H1 (cell line): ENCODE data around the gene SSNA1. TPM values are rescaled to one million over a fixed set of nuclear protein-coding genes. Genes with fewer than 3 reads are reported as not detected.

Source experiments
- CTCF ChIA-PET: fragments of 300-600 bp; sonication (Branson Sonifier 250); formaldehyde crosslinking; loops from one replicate; lab custom pipeline; 2021; ENCODE audit not compliant: partially characterized antibody; lab: Charles Lee
- POLR2A ChIA-PET: fragments of 300-600 bp; sonication (Branson Sonifier 250); formaldehyde crosslinking; loops from one replicate; lab custom pipeline; 2021; ENCODE audit warnings: inconsistent platforms; ENCODE audit not compliant: partially characterized antibody; lab: Charles Lee
- DNase-seq, 2 experiments: peaks; one replicate each; pipeline versions ENCODE4 v3.0.0 to v3.0.0-alpha.2; 2010 to 2022; ENCODE audit warnings: low spot score in 2 of 2, low read depth in 1 of 2, mixed read lengths in 1 of 2
- FAIRE-seq: peaks from 2 replicates; lab custom pipeline; 2011; peaks lifted over from hg19 to GRCh38; lab: Jason Lieb, UNC
- H2AFZ ChIP-seq: 2 replicates; pipeline ENCODE4 v1.8.1; 2012; ENCODE audit warnings: low read length, inconsistent platforms
- H2AK5ac ChIP-seq: 2 replicates; pipeline ENCODE4 v1.6.1; 2013; ENCODE audit warnings: low read depth, low read length
- H2BK120ac ChIP-seq: replicated peaks from 2 replicates; pipeline ENCODE3; 2013; ENCODE audit warnings: low read depth, low read length, inconsistent platforms
- H2BK12ac ChIP-seq: 2 replicates; pipeline ENCODE4 v1.6.1; 2013; ENCODE audit warnings: low read depth, low read length
- H2BK15ac ChIP-seq: 2 replicates; pipeline ENCODE4 v1.6.1; 2013; ENCODE audit warnings: low read length
- H2BK20ac ChIP-seq: 2 replicates; pipeline ENCODE4 v1.6.1; 2013; ENCODE audit warnings: low read length
- H2BK5ac ChIP-seq: 2 replicates; pipeline ENCODE4 v1.6.1; 2013; ENCODE audit warnings: low read depth, low read length
- H3K14ac ChIP-seq: 2 replicates; pipeline ENCODE4 v1.6.1; 2013; ENCODE audit warnings: inconsistent platforms; ENCODE audit not compliant: insufficient read length
- H3K18ac ChIP-seq: 2 replicates; pipeline ENCODE4 v1.6.1; 2013; ENCODE audit warnings: low read length; ENCODE audit errors: extremely low read depth
- H3K23ac ChIP-seq: 2 replicates; pipeline ENCODE4 v1.6.1; 2013; ENCODE audit warnings: inconsistent platforms; ENCODE audit not compliant: insufficient read length
- H3K23me2 ChIP-seq: 2 replicates; pipeline ENCODE4 v1.6.1; 2013; ENCODE audit warnings: low read depth, low read length
- H3K27ac ChIP-seq: 2 replicates; pipeline ENCODE4 v1.6.1; 2011; ENCODE audit warnings: low read depth, low read length, inconsistent platforms
- H3K27me3 ChIP-seq, 4 experiments: replicated peaks in 1 of 4; 1 replicate in 1 of 4; 2 replicates in 3 of 4; pipeline versions ENCODE4 v1.6.1 to v1.8.1; 2011 to 2013; ENCODE audit warnings: low read length in 3 of 4, mild to moderate bottlenecking in 3 of 4, inconsistent platforms in 2 of 4, mixed read lengths in 2 of 4, moderate library complexity in 1 of 4; ENCODE audit not compliant: control insufficient read depth in 3 of 4, insufficient read depth in 3 of 4; ENCODE audit errors: extremely low read depth in 1 of 4
- H3K36me3 ChIP-seq, 4 experiments: 2 replicates each; pipeline versions ENCODE4 v1.6.1 to v1.8.1; 2011 to 2013; ENCODE audit warnings: mild to moderate bottlenecking in 4 of 4, low read length in 3 of 4, moderate library complexity in 2 of 4, control low read depth in 1 of 4, inconsistent platforms in 1 of 4; ENCODE audit not compliant: insufficient read depth in 4 of 4, control insufficient read depth in 2 of 4
- H3K4ac ChIP-seq: replicated peaks from 2 replicates; pipeline ENCODE3; 2013; ENCODE audit warnings: low read length, low read depth, mixed read lengths, inconsistent platforms; ENCODE audit not compliant: insufficient read length
- H3K4me1 ChIP-seq, 4 experiments: replicated peaks in 1 of 4; 1 replicate in 1 of 4; 2 replicates in 3 of 4; pipeline versions ENCODE4 v1.6.1 to v1.8.1; 2011 to 2013; ENCODE audit warnings: low read length in 3 of 4, inconsistent platforms in 2 of 4, mixed read lengths in 1 of 4; ENCODE audit not compliant: insufficient read depth in 4 of 4, control insufficient read depth in 3 of 4
- H3K4me2 ChIP-seq, 2 experiments: 2 replicates each; pipeline versions ENCODE4 v1.6.1 to v1.8.1; 2011 to 2013; ENCODE audit warnings: low read depth in 2 of 2, low read length in 2 of 2, control low read depth in 1 of 2, inconsistent platforms in 1 of 2, mild to moderate bottlenecking in 1 of 2; ENCODE audit not compliant: insufficient read depth in 1 of 2
- H3K4me3 ChIP-seq, 4 experiments: fragments of 200-600, 300-600 bp in 1 of 4; sonication (generic), shearing (Covaris generic), sonication (Bioruptor Twin) in 1 of 4; 2 replicates each; pipeline versions ENCODE4 v1.5.1 to v1.8.1; 2011 to 2016; ENCODE audit warnings: low read length in 4 of 4, low read depth in 3 of 4, control low read depth in 2 of 4, inconsistent platforms in 2 of 4, mild to moderate bottlenecking in 2 of 4, mixed read lengths in 1 of 4, moderate library complexity in 1 of 4; ENCODE audit not compliant: insufficient read depth in 2 of 4; ENCODE audit errors: extremely low read depth in 1 of 4
- H3K56ac ChIP-seq: replicated peaks from 2 replicates; pipeline ENCODE3; 2013; ENCODE audit warnings: low read depth, mild to moderate bottlenecking, mixed read lengths, low read length, inconsistent platforms; ENCODE audit not compliant: insufficient read length
- H3K79me1 ChIP-seq: 2 replicates; pipeline ENCODE4 v1.6.1; 2013; ENCODE audit warnings: low read depth, low read length, control low read depth
- H3K79me2 ChIP-seq, 2 experiments: 2 replicates each; pipeline versions ENCODE4 v1.6.1 to v1.8.1; 2012 to 2013; ENCODE audit warnings: low read length in 2 of 2, mild to moderate bottlenecking in 2 of 2, inconsistent platforms in 1 of 2; ENCODE audit not compliant: insufficient read depth in 2 of 2, control insufficient read depth in 1 of 2
- H3K9ac ChIP-seq, 4 experiments: replicated peaks in 1 of 4; 1 replicate in 1 of 4; 2 replicates in 3 of 4; pipeline versions ENCODE4 v1.6.1 to v1.8.1; 2011 to 2013; ENCODE audit warnings: low read depth in 3 of 4, low read length in 3 of 4, control low read depth in 2 of 4, mild to moderate bottlenecking in 2 of 4, moderate library complexity in 2 of 4, inconsistent platforms in 1 of 4; ENCODE audit errors: extremely low read depth in 1 of 4
- H3K9me3 ChIP-seq, 2 experiments: 2 replicates each; pipeline versions ENCODE4 v1.6.1 to v1.8.1; 2012 to 2013; ENCODE audit warnings: mild to moderate bottlenecking in 2 of 2, moderate library complexity in 2 of 2, control low read depth in 1 of 2, inconsistent platforms in 1 of 2, low read depth in 1 of 2, low read length in 1 of 2, mixed read lengths in 1 of 2; ENCODE audit not compliant: insufficient read depth in 2 of 2
- H4K20me1 ChIP-seq, 2 experiments: replicated peaks in 1 of 2; 2 replicates each; pipeline versions ENCODE3 to v1.8.1; 2011 to 2013; ENCODE audit warnings: inconsistent platforms in 2 of 2, low read length in 2 of 2, mild to moderate bottlenecking in 1 of 2; ENCODE audit not compliant: insufficient read depth in 2 of 2, control insufficient read depth in 1 of 2
- H4K5ac ChIP-seq: 2 replicates; pipeline ENCODE4 v1.6.1; 2013; ENCODE audit warnings: low read length, low read depth, mixed read lengths, inconsistent platforms; ENCODE audit not compliant: insufficient read length
- H4K8ac ChIP-seq: 2 replicates; pipeline ENCODE4 v1.8.0; 2013; ENCODE audit warnings: mild to moderate bottlenecking, moderate library complexity, low read length, inconsistent platforms; ENCODE audit not compliant: insufficient read depth; ENCODE audit errors: extremely low read depth
- H4K91ac ChIP-seq: replicated peaks from 2 replicates; pipeline ENCODE3; 2013; ENCODE audit warnings: low read length, mixed read lengths, inconsistent platforms; ENCODE audit not compliant: insufficient read length
- ASH2L ChIP-seq: fragments of 200-600, 300-600 bp; sonication (generic); IDR thresholded peaks from one replicate; pipeline ENCODE4 v1.7.1; 2017; ENCODE audit warnings: low read length
- ATF2 ChIP-seq: IDR thresholded peaks from 2 replicates; pipeline ENCODE4 v1.6.1; 2012; ENCODE audit warnings: low read length, inconsistent platforms
- CBX5 ChIP-seq: fragments of 300-800, 300-1000 bp; sonication (generic); IDR thresholded peaks from 2 replicates; pipeline ENCODE4 v1.7.1; 2016; ENCODE audit warnings: antibody characterized with exemption, low read length, low read depth
- CHD1 ChIP-seq: IDR thresholded peaks from 2 replicates; pipeline ENCODE4 v1.6.1; 2012; ENCODE audit warnings: low read depth, low read length, improper control_type of control experiment
- E2F6 ChIP-seq: IDR thresholded peaks from 2 replicates; pipeline ENCODE4 v1.6.1; 2012; ENCODE audit warnings: inconsistent platforms
- GTF2F1 ChIP-seq: IDR thresholded peaks from 2 replicates; pipeline ENCODE4 v1.6.1; 2012; ENCODE audit warnings: low read depth, low read length, improper control_type of control experiment, borderline replicate concordance
- JUN ChIP-seq: IDR thresholded peaks from 2 replicates; pipeline ENCODE4 v1.6.1; 2011; ENCODE audit warnings: low read depth, mild to moderate bottlenecking, improper control_type of control experiment, low read length
- NANOG ChIP-seq: IDR thresholded peaks from 2 replicates; pipeline ENCODE4 v1.6.1; 2011; ENCODE audit warnings: low read length, low read depth, mild to moderate bottlenecking, inconsistent platforms; ENCODE audit not compliant: insufficient read depth, poor library complexity, severe bottlenecking
- SRF ChIP-seq: IDR thresholded peaks from 2 replicates; pipeline ENCODE4 v1.6.1; 2011; ENCODE audit warnings: mild to moderate bottlenecking, low read depth, low read length, moderate library complexity
- TBP ChIP-seq: IDR thresholded peaks from 2 replicates; pipeline ENCODE4 v1.6.1; 2011; ENCODE audit warnings: low read depth, low read length, improper control_type of control experiment
- TEAD4 ChIP-seq: IDR thresholded peaks from 2 replicates; pipeline ENCODE4 v1.6.1; 2012; ENCODE audit warnings: low read depth, low read length, inconsistent platforms, mixed read lengths
- WGBS, 2 experiments: shearing (Covaris generic) in 1 of 2; methylation state at CpG; one replicate each; pipeline versions ENCODE4 v1.1.6 to v1.1.7; 2013 to 2015; ENCODE audit warnings: low lambda C conversion rate in 2 of 2, mixed read lengths in 2 of 2, inconsistent platforms in 1 of 2, low coverage in 1 of 2, missing lambda C conversion rate in 1 of 2; ENCODE audit not compliant: insufficient replicate concordance in 2 of 2, insufficient coverage in 1 of 2, insufficient read length in 1 of 2; ENCODE audit errors: extremely low coverage in 1 of 2, missing lambda C conversion rate in 1 of 2; 5-methylcytosine and 5-hydroxymethylcytosine counted together
- polyA plus RNA-seq, 7 experiments: library from polyadenylated mRNA; depleted of rRNA in 3 of 7; stranded (reverse) in 5 of 7; unstranded in 2 of 7; fragments of >200 nt in 5 of 7; fragments of 200-250 nt in 2 of 7; gene quantifications; 1 replicate in 5 of 7; 2 replicates in 1 of 7; 4 replicates in 1 of 7; pipeline versions ENCODE4 v1.2.1 to v1.2.3, GENCODE V29; 2011 to 2013; ENCODE audit warnings: missing spikeins in 2 of 7, mixed read lengths in 2 of 7
- total RNA-seq: library from RNA; stranded (reverse); fragmentation: NEBNext Ultra II Directional; extraction: Animal tissue kit (Norgen Biotek cat#: 25700); gene quantifications from 2 replicates; pipeline ENCODE4 v1.2.1, GENCODE V29; 2021

SSNA1 gene
- total and polyA plus RNA-seq, 2 of the 8 experiments (the other 6 are each of a cell fraction or from before 2014, with no cell fraction given), result 87.3 to 157 TPM

GRCh38 chr9:137158625-137159024 lies 29.9 kb upstream of the SSNA1 start:
- H2BK15ac ChIP-seq, result 0 out of 2 replicates have a peak overlapping the region, but pooled peaks have one; percentile 46
- POLR2A ChIA-PET, result interaction anchor here (1.1 to 2.9 kb wide), 2 partner anchors 11 to 82 kb away, joined by 3 to 7 read pairs; partner anchors contain the start of genes LRRC26 and TUBB4B
- TF ChIP-seq GTF2F1 (no peak), CBX5 (no peak), TEAD4 (no peak), E2F6 (no peak), TBP (no peak), JUN (no peak), CHD1 (no peak), SRF (no peak), ASH2L (no peak), NANOG (no peak), ATF2 (no peak)

More at GRCh38 chr9:137158625-137159024, 29.9 kb upstream of the SSNA1 start:
- Histone ChIP-seq H3K4me1 (peaks cover 0 to 13% (median 12%) of the 10 kb centered on the region in 4 experiments; a peak in 6 of 7 replicates), H2BK5ac (no peak overlapping the region), H3K4me3 (no peak overlapping the region), H3K4me2 (no peak overlapping the region), H3K23me2 (peaks cover 10% of the 10 kb centered on the region; the same call in 1 of the 2 replicates), H2AFZ (no peak overlapping the region), H2BK120ac (no peak overlapping the region), H4K20me1 (peaks cover 0 to 21% of the 10 kb centered on the region in 2 experiments), H3K36me3 (no peaks in the 10 kb centered on the region), H3K79me2 (no peaks in the 10 kb centered on the region), H3K14ac (no peak overlapping the region), H4K5ac (no peak overlapping the region), H3K56ac (no peak overlapping the region), H3K27ac (no peak overlapping the region), H3K9ac (no peak overlapping the region), H4K91ac (no peak overlapping the region), H3K18ac (no peak overlapping the region), H3K23ac (no peak overlapping the region), H2AK5ac (no peak overlapping the region), H3K27me3 (peaks cover 49 to 87% (median 84%) of the 10 kb centered on the region in 4 experiments), H2BK20ac (no peak overlapping the region), H3K4ac (no peak overlapping the region), H4K8ac (no peak overlapping the region), H3K9me3 (no peaks in the 10 kb centered on the region), H3K79me1 (no peaks in the 10 kb centered on the region; the same call in 1 of the 2 replicates), H2BK12ac (no peak overlapping the region)
- 80% methylated on average over 3 of the region's 4 CpGs; no CpG with 5 or more reads in 1 of the 2 experiments for WGBS, 2 experiments
- FAIRE-seq, result no peak
- CTCF ChIA-PET, result interaction anchor here (1.1 to 1.3 kb wide), 2 partner anchors 16 to 129 kb away, joined by 4 read pairs; no protein-coding TSS in a partner anchor
- no peak for DNase-seq
